GM12875 (cell line): ENCODE data around the gene BRAP.
"Not testable (repeated sequence)": the region's sequence is repeated elsewhere in the genome, so short reads cannot be mapped to it uniquely, and the experiment has no call there.

Experiments used
- H3K4me3 ChIP-seq: one replicate; pipeline ENCODE4 v1.5.1; 2011; ENCODE audit warnings: low read depth, low read length, control low read depth
- CTCF ChIP-seq: IDR thresholded peaks from 2 replicates; pipeline ENCODE4 v1.5.1; 2011; ENCODE audit warnings: low read depth, mild to moderate bottlenecking, control low read depth, inconsistent platforms, low read length, moderate library complexity, borderline replicate concordance; ENCODE audit not compliant: insufficient read depth

Gene BRAP

GRCh38 chr12:111635524-111635923, 50.2 kb downstream of the BRAP start:
- no peak for TF ChIP-seq CTCF
- H3K4me3 ChIP-seq: no peak overlapping the region

GRCh38 chr12:111628505-111629260, 57.1 kb downstream of the BRAP start:
- TF ChIP-seq CTCF: no peak
- H3K4me3 ChIP-seq: no peak overlapping the region

- TF ChIP-seq CTCF: no peak
Measured at GRCh38 chr12:111626230-111626629, 59.5 kb downstream of the BRAP start.

GRCh38 chr12:111624540-111624939, 61.2 kb downstream of the BRAP start:
- no peak for TF ChIP-seq CTCF
- H3K4me3 ChIP-seq: no peak overlapping the region

More at GRCh38 chr12:111626230-111626629, 59.5 kb downstream of the BRAP start:
- H3K4me3 ChIP-seq: no peak overlapping the region

- H3K4me3 ChIP-seq: not testable (repeated sequence)
Measured at GRCh38 chr12:111617841-111618240, 67.9 kb downstream of the BRAP start.

- no peak for TF ChIP-seq CTCF
- H3K4me3 ChIP-seq: no peak overlapping the region
Measured at GRCh38 chr12:111616177-111616623, 69.6 kb downstream of the BRAP start.

- 0 out of 2 replicates have a peak, but pooled peaks have one; percentile 5 for TF ChIP-seq CTCF
- no peak overlapping the region for H3K4me3 ChIP-seq
Measured at GRCh38 chr12:111607239-111607638, 78.5 kb downstream of the BRAP start.
